Activated T-helper 1 cell treated with anti-CD3 and anti-CD28 coated beads, Interleukin-2, amount 50 U/mL, for 16 hours (primary cell): ENCODE data around the gene COL6A5.
"Not testable (repeated sequence)": the region's sequence is repeated elsewhere in the genome, so short reads cannot be mapped to it uniquely, and the experiment has no call there.

Experiments used
- DNase-seq, 2 donors: peaks; one replicate each; pipeline ENCODE4 v3.0.0-alpha.2; 2020; ENCODE audit warnings: low read depth in 1 of 2, low spot score in 1 of 2

COL6A5 gene, protein sequence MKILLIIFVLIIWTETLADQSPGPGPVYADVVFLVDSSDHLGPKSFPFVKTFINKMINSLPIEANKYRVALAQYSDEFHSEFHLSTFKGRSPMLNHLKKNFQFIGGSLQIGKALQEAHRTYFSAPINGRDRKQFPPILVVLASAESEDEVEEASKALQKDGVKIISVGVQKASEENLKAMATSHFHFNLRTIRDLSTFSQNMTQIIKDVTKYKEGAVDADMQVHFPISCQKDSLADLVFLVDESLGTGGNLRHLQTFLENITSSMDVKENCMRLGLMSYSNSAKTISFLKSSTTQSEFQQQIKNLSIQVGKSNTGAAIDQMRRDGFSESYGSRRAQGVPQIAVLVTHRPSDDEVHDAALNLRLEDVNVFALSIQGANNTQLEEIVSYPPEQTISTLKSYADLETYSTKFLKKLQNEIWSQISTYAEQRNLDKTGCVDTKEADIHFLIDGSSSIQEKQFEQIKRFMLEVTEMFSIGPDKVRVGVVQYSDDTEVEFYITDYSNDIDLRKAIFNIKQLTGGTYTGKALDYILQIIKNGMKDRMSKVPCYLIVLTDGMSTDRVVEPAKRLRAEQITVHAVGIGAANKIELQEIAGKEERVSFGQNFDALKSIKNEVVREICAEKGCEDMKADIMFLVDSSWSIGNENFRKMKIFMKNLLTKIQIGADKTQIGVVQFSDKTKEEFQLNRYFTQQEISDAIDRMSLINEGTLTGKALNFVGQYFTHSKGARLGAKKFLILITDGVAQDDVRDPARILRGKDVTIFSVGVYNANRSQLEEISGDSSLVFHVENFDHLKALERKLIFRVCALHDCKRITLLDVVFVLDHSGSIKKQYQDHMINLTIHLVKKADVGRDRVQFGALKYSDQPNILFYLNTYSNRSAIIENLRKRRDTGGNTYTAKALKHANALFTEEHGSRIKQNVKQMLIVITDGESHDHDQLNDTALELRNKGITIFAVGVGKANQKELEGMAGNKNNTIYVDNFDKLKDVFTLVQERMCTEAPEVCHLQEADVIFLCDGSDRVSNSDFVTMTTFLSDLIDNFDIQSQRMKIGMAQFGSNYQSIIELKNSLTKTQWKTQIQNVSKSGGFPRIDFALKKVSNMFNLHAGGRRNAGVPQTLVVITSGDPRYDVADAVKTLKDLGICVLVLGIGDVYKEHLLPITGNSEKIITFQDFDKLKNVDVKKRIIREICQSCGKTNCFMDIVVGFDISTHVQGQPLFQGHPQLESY (N-terminal part only)

DNA sequence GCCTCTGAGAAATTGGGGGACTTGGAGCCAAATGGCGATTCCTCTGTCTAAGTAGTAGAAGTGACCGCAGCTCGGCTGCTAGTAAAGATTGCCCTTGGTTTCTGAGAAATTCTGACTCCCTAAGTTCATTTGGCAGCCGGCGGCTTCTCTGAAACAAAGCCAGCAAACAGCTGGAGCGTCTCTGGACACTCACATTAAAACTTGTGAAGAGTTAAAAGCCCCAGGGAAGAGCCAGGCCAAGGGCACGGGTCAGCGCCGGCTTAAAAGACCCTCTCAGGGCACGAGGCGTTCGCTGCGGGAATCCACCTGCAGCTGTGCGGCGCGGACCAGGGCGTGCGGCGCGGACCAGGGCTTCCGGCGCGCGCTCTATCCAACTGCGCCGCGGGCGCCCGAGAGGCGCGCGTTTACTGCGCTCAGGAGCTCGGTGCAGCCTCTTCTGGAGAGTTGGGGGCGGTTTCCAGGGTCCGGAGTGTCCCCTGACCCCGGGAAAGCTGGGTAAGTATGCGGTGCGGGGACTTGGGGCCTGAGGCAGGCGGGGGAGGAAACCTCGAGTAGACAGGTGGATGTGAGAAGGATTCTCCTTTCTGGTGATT is at the start of gene COL6A5:
COL6A5 (plus strand) TSS at position 186 of the 593 bp plus-strand sequence. CDS start 27,967 bp downstream, outside the sequence.
- DNase-seq, result no peak

DNA sequence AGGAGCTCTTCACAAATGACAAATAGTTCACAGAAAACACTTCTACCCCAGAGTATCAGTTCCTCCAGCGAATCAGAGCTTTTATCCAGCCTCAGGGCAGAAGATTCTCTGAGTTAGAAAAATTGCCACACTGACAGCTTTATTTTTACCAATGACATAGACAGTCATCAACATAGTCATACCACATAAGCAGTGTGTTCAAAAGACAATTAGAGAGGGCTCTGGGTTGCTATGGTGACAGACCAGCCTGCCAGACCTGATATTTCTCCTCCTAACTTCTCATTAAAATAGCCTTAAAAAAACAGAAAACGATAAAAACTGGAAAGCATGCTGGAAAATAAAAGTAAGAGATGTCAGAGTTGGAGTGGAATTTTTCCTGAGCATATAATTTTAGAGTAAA is 45.9 kb upstream of the COL6A5 start:
- DNase-seq, result no peak

DNA sequence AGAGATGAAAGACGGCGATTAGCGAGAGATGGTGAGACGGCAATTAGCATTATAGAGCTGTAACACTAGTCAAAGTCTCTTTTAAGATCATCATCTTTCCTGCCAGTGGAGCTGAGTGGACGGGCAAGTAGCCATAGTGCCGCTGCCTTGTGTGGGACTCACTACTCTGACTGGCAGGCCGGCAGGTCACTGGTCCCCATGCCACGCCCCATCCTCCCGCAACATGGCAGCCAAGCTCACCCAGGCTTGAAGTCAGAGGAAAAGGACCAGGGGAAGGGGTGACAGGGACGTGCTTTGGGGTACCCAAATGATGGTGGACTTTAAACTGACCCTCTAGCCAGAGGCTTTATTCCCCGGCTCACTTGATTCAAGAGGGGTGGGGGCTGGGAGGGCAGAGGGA is 44.6 kb upstream of the COL6A5 start:
- DNase-seq, result no peak

DNA sequence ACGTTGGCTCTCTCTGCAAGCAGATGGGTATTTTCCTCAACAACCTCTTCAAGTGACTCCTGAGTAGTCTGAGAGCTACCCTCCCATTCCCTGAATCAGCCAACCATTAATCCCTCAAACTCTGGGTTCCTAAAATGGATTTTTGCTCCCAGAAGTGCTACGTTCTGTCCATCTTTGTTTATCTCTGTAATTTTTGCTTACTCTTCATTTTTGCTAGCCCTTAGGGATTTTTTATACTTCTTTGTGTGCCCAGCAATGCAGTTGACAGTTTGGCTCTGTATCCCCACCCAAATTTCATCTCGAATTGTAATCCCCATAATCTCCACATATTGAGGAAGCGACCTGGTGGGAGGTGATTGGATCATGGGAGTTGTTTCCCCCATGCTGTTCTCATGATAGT is 35.4 kb upstream of the COL6A5 start:
- no peak for DNase-seq

DNA sequence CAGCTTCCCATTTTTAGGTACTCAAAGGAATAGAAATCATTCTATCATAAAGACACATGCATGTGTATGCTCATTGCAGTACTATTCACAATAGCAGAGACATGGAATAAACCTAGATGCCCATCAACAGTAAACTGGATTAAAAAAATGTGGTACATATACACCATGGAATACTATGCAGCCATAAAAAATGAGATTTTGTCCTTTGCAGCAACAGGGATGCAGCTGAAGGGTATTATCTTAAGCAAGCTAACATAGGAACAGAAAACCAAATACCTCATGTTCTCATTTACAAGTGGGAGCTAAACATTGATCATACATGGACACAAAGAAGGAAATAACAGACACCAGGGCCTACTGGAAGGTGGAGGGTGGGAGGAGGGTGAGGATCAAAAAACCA is 33.1 kb upstream of the COL6A5 start:
- DNase-seq, result no peak

DNA sequence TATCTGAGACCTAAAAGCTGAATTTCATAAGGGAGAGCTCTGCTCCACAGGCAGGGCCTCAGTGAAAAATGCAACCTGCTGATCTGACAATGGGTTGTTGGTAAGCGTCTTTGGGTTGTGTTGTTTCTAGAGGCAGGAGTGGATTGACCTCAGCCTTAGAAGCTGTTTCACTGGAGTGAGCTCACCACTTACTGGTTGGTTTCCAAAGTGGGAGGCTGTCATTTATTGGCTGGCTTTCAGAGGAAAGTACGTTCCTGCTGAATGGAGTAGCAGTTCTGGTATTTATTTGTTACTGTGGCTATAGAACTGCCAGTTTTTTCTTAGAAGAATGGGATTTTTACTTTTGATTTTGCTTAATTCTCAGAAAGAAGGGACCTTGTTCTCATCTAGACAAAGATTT is 29.3 kb upstream of the COL6A5 start:
- no peak for DNase-seq

DNA sequence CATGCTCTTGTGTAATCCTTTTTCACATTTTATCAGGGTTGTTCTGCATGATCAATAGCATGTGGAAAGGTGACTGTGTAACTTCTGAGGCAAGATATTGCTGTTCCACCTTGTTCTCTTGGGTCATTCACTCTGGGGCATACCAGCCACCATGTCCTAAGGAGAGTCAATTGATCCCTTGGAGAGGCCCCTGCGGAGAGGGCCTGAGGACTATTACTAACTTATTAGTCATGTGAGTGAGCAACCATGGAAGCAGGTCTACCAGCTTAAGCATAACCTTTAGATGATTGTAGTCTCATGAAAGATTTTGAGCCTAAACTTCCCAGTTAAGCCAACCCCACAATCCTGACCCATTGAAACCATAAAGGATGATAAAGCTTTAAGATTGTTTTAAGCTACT is 22.0 kb upstream of the COL6A5 start:
- DNase-seq, result no peak

DNA sequence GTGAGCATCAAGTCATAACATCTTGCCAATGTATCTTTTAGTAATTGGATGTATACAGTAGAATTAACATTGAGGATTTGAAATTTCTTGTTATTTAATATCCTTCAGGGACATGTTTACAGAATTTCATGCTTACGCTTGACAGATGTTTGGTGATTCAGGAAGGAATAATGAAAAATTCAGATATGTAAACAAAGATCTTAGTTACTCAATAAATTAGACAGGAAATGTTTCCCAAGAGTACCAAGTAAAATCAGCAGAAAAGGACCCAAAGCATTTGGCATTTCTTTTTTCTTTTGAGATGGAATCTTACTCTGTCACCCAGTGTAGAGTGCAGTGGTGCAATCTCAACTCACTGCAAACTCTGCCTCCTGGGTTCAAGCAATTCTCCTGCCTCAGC is 4.7 kb upstream of the COL6A5 start:
- no peak for DNase-seq

DNA sequence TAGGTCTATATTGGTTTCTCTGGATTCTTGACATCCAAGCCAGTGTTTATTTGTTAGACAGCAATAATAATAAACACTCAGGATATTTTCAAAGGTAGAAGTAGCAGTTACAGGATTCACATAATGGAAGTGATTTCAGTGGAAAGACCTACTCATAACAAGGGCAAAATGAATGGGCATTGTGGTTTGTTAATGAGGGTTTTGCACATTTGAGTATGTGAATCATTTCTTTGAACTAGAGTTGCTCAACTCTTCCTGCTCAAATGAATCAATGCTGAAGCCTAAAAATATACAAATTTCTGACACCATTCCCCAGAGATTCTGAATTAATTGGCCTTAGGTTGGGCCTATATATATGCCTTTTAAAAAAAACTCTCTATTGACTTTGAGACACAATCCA is 4.1 kb upstream of the COL6A5 start:
- DNase-seq, result no peak

DNA sequence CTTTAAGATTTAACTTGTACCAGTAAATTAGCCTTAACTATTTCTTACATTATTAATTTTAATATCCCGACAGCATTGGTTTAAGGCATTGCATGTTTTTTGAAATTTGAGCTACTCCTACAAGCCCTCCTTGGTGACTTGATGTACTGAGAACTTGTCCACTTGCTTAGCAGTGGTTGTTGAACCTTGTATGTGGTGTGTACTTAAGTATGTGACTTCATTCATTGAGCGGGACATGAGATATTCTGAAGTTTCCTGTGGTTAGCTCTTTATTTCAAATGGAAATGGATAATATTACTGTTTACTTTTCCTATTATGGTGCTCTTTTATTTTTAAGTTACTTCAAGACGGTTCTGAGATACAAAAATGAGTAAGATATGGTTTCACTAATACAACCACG is 3.6 kb upstream of the COL6A5 start:
- DNase-seq, result no peak

DNA sequence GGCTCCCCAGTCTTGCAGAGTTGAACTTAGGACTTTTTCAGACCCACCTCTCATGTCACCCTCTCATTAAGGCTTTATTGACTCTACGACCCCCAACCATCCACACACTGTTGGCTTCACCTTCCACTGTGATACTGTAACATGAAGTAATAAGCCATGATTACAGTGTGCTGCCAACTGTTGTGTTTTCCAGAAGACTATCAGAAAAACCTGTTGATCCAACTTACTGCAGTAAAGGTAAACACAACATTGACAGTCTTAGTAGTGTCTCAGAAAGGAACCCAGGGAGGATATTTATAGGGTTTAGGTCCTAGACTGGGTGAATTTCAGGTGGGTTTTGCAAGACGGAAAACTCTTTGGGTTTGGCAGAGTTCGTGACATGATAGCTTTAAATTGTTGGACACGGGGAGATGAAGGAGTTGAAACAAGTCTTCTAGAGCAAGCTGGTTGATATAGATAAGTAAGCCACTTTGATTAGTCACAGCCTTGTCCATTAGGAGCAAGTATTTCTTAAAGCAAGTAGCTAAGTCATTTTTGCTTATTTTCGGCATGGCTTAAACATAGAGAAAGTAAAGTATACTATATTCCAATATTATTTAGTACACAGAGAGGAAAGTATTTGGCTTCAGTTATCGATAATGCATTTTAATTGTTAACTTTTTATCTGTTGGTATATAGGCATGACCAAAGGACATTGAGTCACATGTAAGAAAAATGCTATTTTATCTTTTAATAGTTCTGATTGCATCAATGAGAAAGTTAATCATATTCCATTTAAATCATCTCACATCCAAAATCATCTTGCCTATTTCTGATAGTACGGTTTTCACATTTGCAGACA is 2.4 kb upstream of the COL6A5 start:
- no peak for DNase-seq

DNA sequence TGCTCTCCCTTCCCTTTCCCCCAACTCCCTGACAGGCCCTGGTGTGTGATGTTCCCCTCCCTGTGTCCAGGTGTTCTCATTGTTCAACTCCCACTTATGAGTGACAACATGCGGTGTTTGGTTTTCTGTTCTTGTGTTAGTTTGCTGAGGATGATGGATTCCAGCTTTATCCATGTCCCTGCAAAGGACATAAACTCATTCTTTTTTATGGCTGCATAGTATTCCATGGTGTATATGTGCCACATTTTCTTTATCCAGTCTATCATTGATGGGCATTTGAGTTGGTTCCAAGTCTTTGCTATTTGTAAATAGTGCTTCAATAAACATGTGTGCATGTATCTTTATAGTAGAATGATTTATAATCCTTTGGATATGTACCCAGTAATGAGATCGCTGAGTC is 2.8 kb downstream of the COL6A5 start:
- DNase-seq, result not testable (repeated sequence)

DNA sequence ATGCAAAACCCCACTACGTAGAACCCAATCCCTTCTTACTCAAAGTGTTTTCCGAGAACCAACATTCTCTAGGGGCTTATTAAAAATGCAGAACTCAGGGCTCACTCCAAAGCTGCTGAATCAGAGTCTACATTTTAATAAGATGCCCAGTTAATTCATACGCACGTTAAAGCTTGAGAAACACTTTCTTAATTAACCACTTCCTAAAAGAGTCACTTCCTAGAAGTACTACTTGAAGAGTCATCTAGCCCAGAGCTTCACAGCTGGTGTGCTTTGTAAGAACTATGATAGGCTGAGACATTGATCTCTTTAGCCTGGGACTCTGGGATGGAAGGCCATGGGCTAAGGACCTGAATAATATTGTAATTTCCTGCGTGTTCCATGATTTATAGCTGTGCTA is 9.0 kb downstream of the COL6A5 start:
- DNase-seq, result no peak

DNA sequence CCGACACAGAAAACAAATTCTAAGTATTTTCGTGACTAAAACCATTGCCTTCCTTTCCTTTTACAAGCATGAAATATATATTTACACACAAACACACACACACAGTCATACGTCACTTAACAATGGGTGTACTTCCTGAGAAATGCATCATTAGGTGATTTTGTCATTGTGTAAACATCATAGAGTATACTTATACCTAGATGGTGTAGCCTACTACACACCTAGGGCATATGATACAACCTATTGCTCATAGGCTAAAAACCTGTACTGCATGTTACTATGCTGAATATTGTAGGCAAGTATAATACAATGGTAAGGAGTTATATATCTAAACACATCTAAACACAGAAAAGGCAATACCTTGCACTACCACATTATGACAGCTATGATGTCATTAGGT is 28.6 kb downstream of the COL6A5 start:
- no peak for DNase-seq

DNA sequence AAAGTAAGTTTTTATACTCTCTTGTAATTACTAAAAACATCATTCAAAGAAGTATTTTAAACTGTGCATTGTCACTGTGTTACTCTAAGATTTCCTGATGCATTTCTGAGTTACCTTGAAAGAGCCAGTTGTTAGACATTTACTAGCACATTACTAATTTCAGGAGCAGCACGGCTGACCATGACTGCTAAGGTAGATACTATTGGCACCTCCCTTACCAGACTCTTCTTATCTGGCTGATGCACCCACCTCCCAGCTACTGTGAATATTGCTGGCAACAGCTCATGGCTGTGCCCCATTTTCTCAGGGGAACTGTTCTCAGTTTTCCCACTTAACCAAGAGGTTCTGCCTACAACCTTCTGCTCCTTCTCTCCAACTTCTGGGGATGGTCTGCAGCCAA is 29.4 kb downstream of the COL6A5 start:
- no peak for DNase-seq

DNA sequence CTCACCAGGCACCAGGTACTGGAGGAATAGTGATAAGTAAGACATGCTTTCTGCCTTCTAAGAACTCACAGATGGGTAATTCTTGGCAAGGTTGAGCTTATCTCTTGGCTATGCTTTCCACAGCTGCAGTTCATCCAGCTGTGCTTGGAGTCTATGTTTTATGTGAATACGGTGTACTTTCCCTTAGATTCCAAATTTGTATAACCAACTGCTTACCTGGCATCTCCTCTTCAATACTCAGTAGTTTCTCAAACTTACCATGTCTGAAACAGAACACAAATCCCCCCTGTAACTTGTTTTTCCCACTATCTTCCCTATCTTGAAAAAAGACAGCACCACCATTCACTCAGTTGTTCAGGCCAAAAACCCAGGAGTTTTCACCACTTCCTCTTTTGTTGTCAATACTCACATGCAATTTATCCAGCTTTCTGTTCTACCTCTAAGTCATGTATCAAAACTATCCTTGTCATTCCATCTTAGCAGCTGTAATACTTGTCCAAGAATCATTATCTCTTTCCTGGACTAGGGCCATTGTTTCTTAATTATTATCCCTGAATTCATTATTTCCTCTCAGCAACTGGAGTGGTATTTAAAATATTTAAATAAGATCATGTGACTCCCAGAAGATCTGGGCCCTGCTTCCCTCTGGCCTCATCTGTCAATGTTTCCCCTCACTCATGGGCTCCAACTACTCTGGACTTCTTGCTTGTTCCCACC is 32.6 kb downstream of the COL6A5 start:
- no peak for DNase-seq

DNA sequence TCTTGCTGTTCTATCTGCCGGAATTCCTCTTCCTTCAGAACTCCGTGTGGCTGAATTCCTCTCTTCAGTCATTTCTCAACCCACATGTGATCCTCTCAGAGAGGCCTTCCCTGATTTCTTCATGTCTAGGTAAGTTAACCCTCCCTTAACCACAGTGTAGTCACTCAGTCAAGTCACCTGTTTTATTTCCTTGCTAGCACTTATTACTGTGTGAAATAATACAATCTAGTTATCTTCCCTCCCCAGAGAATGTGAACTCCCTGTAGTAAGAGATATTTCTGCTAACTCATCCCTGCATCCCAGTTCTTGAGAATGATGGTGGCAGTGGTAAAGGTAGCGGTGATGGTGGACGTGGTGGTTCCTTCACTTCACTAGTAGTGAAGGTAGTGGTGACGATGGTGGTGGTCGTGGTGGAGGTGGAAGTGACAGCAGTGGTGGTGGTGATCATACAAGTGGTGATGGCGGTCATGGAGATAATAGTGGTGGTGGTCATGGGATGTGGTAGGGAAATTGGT is 33.3 kb downstream of the COL6A5 start:
- DNase-seq, result no peak

DNA sequence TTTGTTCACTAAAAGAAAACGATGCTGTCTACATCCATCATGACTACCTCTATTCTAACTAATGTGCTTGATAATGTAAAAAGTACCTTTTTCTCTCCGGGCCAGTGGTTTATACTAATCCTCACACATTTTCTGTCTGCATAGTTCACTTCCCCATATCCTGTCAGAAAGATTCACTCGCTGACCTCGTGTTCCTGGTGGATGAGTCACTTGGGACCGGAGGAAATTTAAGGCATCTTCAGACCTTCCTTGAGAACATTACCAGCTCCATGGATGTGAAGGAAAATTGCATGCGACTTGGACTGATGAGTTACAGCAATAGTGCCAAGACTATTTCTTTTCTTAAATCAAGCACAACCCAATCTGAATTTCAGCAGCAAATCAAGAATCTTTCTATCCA is 33.8 kb downstream of the COL6A5 start:
- no peak for DNase-seq

DNA sequence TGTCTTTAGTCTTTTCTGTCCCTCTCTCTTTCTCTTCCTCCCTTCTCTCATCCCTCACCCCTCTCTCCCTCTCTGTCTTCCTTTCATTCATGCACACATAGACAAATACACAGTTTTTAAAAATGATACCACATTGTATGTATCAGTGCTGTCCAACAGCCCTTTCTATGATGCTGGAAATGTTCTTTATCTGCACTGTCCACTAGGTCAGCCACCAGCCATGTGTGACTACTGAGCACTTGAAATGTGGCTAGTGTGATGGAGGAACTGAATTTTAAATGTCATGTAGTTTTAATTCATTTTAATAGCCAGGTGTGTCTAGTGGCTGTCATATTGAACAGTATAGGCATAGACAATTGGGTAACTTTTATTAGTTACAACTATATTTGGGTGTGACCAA is 34.9 kb downstream of the COL6A5 start:
- no peak for DNase-seq

DNA sequence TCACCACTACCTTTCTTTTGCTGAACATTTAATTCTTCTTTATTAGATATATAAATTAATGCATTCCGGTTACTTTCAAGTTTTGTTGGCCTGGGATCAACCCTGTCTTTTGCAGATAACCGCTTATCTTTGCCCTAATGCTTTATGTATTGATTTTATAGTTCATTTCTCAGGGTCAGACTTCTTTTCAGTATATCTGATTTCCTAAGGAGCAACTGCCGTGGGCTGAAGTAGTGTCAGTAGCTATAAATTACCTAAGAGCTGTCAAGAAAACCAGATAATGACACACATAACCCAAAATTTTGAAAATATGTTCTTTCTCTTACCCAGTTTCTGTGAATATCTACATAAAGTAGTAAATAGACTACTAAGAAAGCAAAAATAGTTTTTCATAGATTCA is 38.0 kb downstream of the COL6A5 start:
- no peak for DNase-seq
